GM12875 (cell line): ENCODE results near the gene STIM1.
A peak's percentile ranks its signal among the peaks of the same experiment; 100 is the strongest.

Source experiments
- H3K4me3 ChIP-seq: one replicate; pipeline ENCODE4 v1.5.1; 2011; ENCODE audit warnings: low read depth, low read length, control low read depth
- CTCF ChIP-seq: IDR thresholded peaks from 2 replicates; pipeline ENCODE4 v1.5.1; 2011; ENCODE audit warnings: low read depth, mild to moderate bottlenecking, control low read depth, inconsistent platforms, low read length, moderate library complexity, borderline replicate concordance; ENCODE audit not compliant: insufficient read depth

STIM1 gene

DNA sequence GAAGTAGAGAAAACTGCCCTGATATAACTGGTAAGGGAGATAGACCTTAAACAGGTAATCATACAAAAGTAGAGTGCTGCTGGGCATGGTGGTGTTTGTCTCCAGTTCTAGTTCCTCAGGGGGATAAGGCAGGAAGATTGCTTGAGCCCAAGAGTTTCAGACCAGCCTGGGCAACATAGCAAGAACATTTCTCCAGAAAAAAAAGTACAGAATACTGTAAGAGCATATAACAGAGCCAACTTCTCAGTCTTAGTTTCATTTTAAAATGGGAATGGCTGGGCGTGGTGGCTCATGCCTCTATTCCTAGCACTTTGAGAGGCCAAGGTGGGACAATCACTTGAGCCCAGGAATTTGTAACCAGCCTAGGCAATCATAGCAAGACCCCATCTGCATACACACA is 10.2 kb upstream of the STIM1 start:
- no peak overlapping the region for H3K4me3 ChIP-seq

GRCh38 chr11:3845670-3846069 is 9.8 kb upstream of the STIM1 start:
- H3K4me3 ChIP-seq = no peak overlapping the region
- TF ChIP-seq CTCF = no peak

More for the DNA sequence above, 10.2 kb upstream of the STIM1 start:
- no peak for TF ChIP-seq CTCF

DNA sequence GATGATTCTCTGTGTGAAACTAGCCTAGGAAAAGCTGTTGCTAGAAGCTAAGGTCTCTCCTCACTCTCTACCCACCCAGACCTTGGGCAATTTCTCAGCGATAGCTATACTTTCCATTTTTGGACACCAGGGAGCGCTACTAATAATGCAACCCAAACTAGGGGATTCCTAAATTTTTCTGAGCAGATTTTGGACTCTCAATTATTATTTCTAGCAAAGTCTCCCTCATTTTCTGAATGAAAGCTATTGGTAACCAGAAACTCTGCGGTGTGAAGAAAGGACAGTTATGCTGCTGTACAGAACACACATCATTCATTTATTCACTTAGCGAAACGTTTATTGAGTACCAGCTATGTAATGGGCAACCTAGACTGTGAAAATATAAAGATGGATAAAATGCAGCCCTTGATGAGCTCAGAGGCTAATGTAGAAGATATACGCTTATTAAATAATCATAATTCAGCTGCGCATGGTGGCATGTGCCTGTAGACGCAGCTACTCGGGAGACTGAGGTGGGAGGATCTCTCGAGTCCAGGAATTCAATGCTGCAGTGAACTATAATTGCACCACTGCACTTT is 6.1 kb upstream of the STIM1 start:
- peak; percentile 45; the same call in 1 of the 2 replicates for TF ChIP-seq CTCF
- H3K4me3 ChIP-seq = no peak overlapping the region

GRCh38 chr11:3853545-3853842 is 2.0 kb upstream of the STIM1 start:
- H3K4me3 ChIP-seq = no peak overlapping the region
- no peak for TF ChIP-seq CTCF

DNA sequence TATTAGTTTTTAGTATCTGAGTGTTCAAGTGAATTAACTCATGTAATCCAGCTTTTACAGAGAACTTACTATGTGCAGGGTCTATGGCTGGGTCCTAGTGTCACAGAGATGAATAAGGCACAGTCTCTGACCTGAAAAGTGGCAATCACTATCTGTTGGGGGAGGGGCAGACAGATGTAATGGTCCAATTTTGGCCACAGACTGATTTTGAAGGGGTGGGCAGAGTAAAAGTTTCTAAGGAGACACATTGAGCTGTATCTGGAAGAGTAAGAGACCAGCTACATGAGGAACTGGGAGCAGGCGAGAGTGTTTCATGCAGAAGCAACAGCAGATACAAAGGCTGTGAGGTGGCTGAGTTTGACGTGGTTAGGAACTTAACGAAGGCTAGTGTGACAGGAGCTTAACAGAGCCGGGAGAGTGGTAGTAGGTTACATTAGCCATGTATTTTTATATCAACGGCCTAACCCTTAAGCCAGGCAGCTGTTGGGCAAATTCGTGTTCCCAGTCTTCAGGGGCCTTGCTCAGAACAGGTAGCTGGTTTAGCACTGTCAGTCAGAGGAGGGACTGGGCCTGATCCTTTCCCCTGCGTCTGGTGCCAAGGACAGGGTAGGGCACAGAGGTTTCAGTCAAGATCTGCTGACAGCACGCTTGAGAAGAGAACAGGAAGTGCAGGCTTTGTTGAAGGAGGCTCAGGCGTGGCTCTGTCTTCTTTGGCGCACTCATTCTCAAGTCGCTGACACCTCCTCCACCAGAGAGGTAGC is 1.4 kb upstream of the STIM1 start:
- no peak for TF ChIP-seq CTCF
- peak overlapping the region; percentile 10 for H3K4me3 ChIP-seq

DNA sequence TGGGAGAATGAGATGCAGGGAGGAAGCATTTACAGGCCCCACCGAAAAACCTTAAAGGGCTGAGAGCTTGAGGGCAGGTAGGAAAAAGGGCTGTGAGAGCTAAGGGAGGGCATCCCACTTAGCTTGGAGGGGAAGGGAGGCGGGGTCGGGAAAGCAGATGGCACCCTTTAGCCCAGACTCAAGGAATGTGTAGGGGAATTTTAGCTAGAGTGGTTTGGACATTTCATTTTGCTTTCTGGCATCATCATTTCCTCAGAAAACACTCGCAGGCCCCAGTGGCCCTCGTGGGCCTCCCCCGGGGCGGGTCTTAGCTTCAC is 846 bp upstream of the STIM1 start:
- no peak for TF ChIP-seq CTCF
- H3K4me3 ChIP-seq = peak overlapping the region; percentile 10

GRCh38 chr11:3855808-3856491 is 486 bp downstream of the STIM1 start:
- no peak for TF ChIP-seq CTCF
- peak overlapping the region; percentile 90 for H3K4me3 ChIP-seq
